GM18498 (cell line): Measurements from ENCODE around the gene ZNF17.
"Not testable (repeated sequence)": the region's sequence is repeated elsewhere in the genome, so short reads cannot be mapped to it uniquely, and the experiment has no call there.

Source experiments
- ATAC-seq: cut with Tn5 transposase; IDR thresholded peaks from one replicate; pipeline ENCODE4 v1.9.1; 2021; ENCODE audit warnings: mild to moderate bottlenecking, moderate library complexity; ENCODE audit not compliant: unreplicated experiment

The ZNF17 gene

GRCh38 chr19:57410877-57411671 lies at the start of gene ZNF17:
ZNF17 (plus strand) TSS chr19:57411161; CDS start chr19:57413616, 2,455 bp downstream.
- peak; percentile 98 for ATAC-seq

- no peak for ATAC-seq
Observed at GRCh38 chr19:57362419-57362818, 48.5 kb upstream of the ZNF17 start.

GRCh38 chr19:57362997-57363687 lies 47.8 kb upstream of the ZNF17 start, which contains the start of the genes TRAPPC2B and ZNF547:
TRAPPC2B (plus strand) TSS chr19:57363551; CDS start chr19:57364834, 1,283 bp downstream.
ZNF547 (plus strand) TSS chr19:57363551; CDS start chr19:57368556, 5,005 bp downstream.
- ATAC-seq, result peak; percentile 95

- no peak for ATAC-seq
Observed at GRCh38 chr19:57363688-57364181, 47.2 kb upstream of the ZNF17 start.

- ATAC-seq, result no peak
Observed at GRCh38 chr19:57366776-57367175, 44.2 kb upstream of the ZNF17 start.

GRCh38 chr19:57374179-57374578 lies 36.8 kb upstream of the ZNF17 start:
- ATAC-seq, result no peak

- not testable (repeated sequence) for ATAC-seq
Observed at GRCh38 chr19:57374647-57375046, 36.3 kb upstream of the ZNF17 start.

- ATAC-seq, result no peak
Observed at GRCh38 chr19:57376151-57376550, 34.8 kb upstream of the ZNF17 start.

- no peak for ATAC-seq
Observed at GRCh38 chr19:57377498-57378146, 33.3 kb upstream of the ZNF17 start.

- no peak for ATAC-seq
Observed at GRCh38 chr19:57380923-57381322, 30.0 kb upstream of the ZNF17 start.

GRCh38 chr19:57382806-57383488 lies 28.0 kb upstream of the ZNF17 start:
- no peak for ATAC-seq

GRCh38 chr19:57389194-57389729 lies 21.7 kb upstream of the ZNF17 start:
- ATAC-seq, result peak; percentile 4

GRCh38 chr19:57389730-57390598 lies 21.0 kb upstream of the ZNF17 start, which contains the start of gene ZNF548:
ZNF548 (plus strand) TSS chr19:57389854; CDS start chr19:57390100, 246 bp downstream.
- peak; percentile 98 for ATAC-seq

GRCh38 chr19:57395710-57396109 lies 15.3 kb upstream of the ZNF17 start:
- no peak for ATAC-seq

- no peak for ATAC-seq
Observed at GRCh38 chr19:57398868-57399267, 12.1 kb upstream of the ZNF17 start.

GRCh38 chr19:57403737-57404563 lies 7.0 kb upstream of the ZNF17 start:
- no peak for ATAC-seq

- no peak for ATAC-seq
Observed at GRCh38 chr19:57406516-57407123, 4.3 kb upstream of the ZNF17 start.

GRCh38 chr19:57419439-57419838 lies 8.5 kb downstream of the ZNF17 start:
- no peak for ATAC-seq
